Esophagus muscularis mucosa (tissue), 4 donors: Measurements from ENCODE around the gene BMPR1B. TPM values are rescaled to one million over a fixed set of nuclear protein-coding genes. Genes with fewer than 3 reads are reported as not detected.

Source experiments
- DNase-seq: peaks from one replicate; pipeline ENCODE4 v3.0.0-alpha.2; 2017; ENCODE audit errors: extremely low spot score
- H3K27ac ChIP-seq, 4 donors: fragments of 200-600 bp; sonication (generic); replicated peaks in 1 of 4; 1 replicate in 3 of 4; 2 replicates in 1 of 4; pipeline ENCODE4 v1.5.1; 2016 to 2019; ENCODE audit warnings: mild to moderate bottlenecking in 1 of 4
- H3K27me3 ChIP-seq, 4 donors: fragments of 200-600 bp; sonication (generic); one replicate each; pipeline versions ENCODE4 v1.5.1 to v1.6.0; 2016 to 2019
- H3K36me3 ChIP-seq, 4 donors: fragments of 200-600 bp; sonication (generic); one replicate each; pipeline ENCODE4 v1.5.1; 2016 to 2019
- H3K4me1 ChIP-seq, 4 donors: fragments of 200-600 bp; sonication (generic); one replicate each; pipeline ENCODE4 v1.5.1; 2016 to 2019
- H3K4me3 ChIP-seq, 4 donors: fragments of 200-600 bp; sonication (generic); 1 replicate in 2 of 4; 2 replicates in 2 of 4; pipeline ENCODE4 v1.5.1; 2016 to 2019; ENCODE audit warnings: mild to moderate bottlenecking in 4 of 4, moderate library complexity in 1 of 4
- H3K9me3 ChIP-seq, 4 donors: fragments of 200-600 bp; sonication (generic); 1 replicate in 3 of 4; 2 replicates in 1 of 4; pipeline ENCODE4 v1.5.1; 2016 to 2019
- CTCF ChIP-seq, 3 experiments: fragments of 200-600 bp in 2 of 3; fragments of 450-650 bp in 1 of 3; sonication (generic) in 2 of 3; IDR thresholded peaks; one replicate each; pipeline ENCODE4 v1.5.1; 2017 to 2019; ENCODE audit warnings: antibody characterized with exemption in 3 of 3, mild to moderate bottlenecking in 2 of 3, moderate library complexity in 1 of 3
- EP300 ChIP-seq: sonication (generic); formaldehyde crosslinking; IDR thresholded peaks from one replicate; pipeline ENCODE4 v1.6.1; 2017; ENCODE audit warnings: antibody characterized with exemption
- POLR2A ChIP-seq: fragments of 450-650 bp; IDR thresholded peaks from one replicate; pipeline ENCODE4 v1.6.1; 2017; ENCODE audit warnings: antibody characterized with exemption, moderate library complexity, mild to moderate bottlenecking, low read depth
- POLR2AphosphoS5 ChIP-seq, 2 donors: sonication (generic); formaldehyde crosslinking; IDR thresholded peaks; one replicate each; pipeline ENCODE4 v1.6.1; 2017; ENCODE audit warnings: antibody characterized with exemption in 2 of 2
- whole genome bisulfite sequencing: methylation state at CpG from one replicate; pipeline ENCODE4 v1.1.5; 2018; 5-methylcytosine and 5-hydroxymethylcytosine counted together
- intact Hi-C: fragments of 100-400 bp; cut with DNase I; formaldehyde crosslinking; loops from one replicate; pipeline ENCODE4 v1.15.1; 2023
- total RNA-seq, 4 donors: library from RNA; depleted of rRNA; stranded (reverse); fragments of >200 nt; gene quantifications; one replicate each; pipeline versions ENCODE4 v1.1.0 to v1.2.1, GENCODE V29; 2016

BMPR1B gene
- total RNA-seq, 4 donors from 2014 or later, result 11.3 to 22.0 (median 17.6) TPM

GRCh38 chr4:94856030-94856429 lies 98.3 kb downstream of the BMPR1B start:
- intact Hi-C loops, result no loop called here
- Histone ChIP-seq H3K27me3 (no peaks in the 10 kb centered on the region), H3K9me3 (no peaks in the 10 kb centered on the region), H3K4me3 (no peak overlapping the region), H3K36me3 (no peaks in the 10 kb centered on the region), H3K27ac (no peak overlapping the region), H3K4me1 (peaks cover 0 to 8% (median 2%) of the 10 kb centered on the region in 4 donors)
- 84% methylated on average over 3 of the region's 3 CpGs for WGBS
- TF ChIP-seq POLR2A (no peak), CTCF (IDR thresholded peaks at IDR 0.05) (no peak), POLR2AphosphoS5 (IDR thresholded peaks at IDR 0.05) (no peak), EP300 (no peak)
- no peak for DNase-seq

- Histone ChIP-seq H3K36me3 (no peaks in the 10 kb centered on the region), H3K27me3 (no peaks in the 10 kb centered on the region), H3K9me3 (no peaks in the 10 kb centered on the region), H3K4me3 (no peak overlapping the region), H3K27ac (peak overlapping the region in 1 of 4 donors; percentile 0), H3K4me1 (peaks cover 0 to 23% (median 16%) of the 10 kb centered on the region in 4 donors)
- 60% methylated on average over 2 of the region's 2 CpGs for WGBS
- no peak for DNase-seq
- no peak for TF ChIP-seq POLR2AphosphoS5 (IDR thresholded peaks at IDR 0.05)
- TF ChIP-seq CTCF (IDR thresholded peaks at IDR 0.05), result no peak
- TF ChIP-seq EP300, result no peak
- TF ChIP-seq POLR2A, result no peak
- intact Hi-C loops, result no loop called here
Observed at GRCh38 chr4:94870146-94870545, 112.4 kb downstream of the BMPR1B start.

- DNase-seq, result no peak
- TF ChIP-seq CTCF (IDR thresholded peaks at IDR 0.05), result no peak
- TF ChIP-seq POLR2AphosphoS5 (IDR thresholded peaks at IDR 0.05), result no peak
- no peak for TF ChIP-seq EP300
- TF ChIP-seq POLR2A, result no peak
- Histone ChIP-seq H3K9me3 (no peaks in the 10 kb centered on the region), H3K4me1 (peaks cover 0 to 23% (median 16%) of the 10 kb centered on the region in 4 donors), H3K27ac (peak overlapping the region in 3 of 4 donors; percentile 10 to 37 (median 13)), H3K36me3 (no peaks in the 10 kb centered on the region), H3K4me3 (no peak overlapping the region), H3K27me3 (no peaks in the 10 kb centered on the region)
- intact Hi-C loops, result no loop called here
- WGBS, result 57% methylated on average over 4 of the region's 4 CpGs
Observed at GRCh38 chr4:94871644-94872305, 114.0 kb downstream of the BMPR1B start.

GRCh38 chr4:94877973-94878372 lies 120.2 kb downstream of the BMPR1B start:
- Histone ChIP-seq H3K36me3 (no peaks in the 10 kb centered on the region), H3K9me3 (no peaks in the 10 kb centered on the region), H3K4me3 (no peak overlapping the region), H3K27me3 (no peaks in the 10 kb centered on the region), H3K27ac (no peak overlapping the region), H3K4me1 (peaks cover 0 to 14% (median 0%) of the 10 kb centered on the region in 4 donors)
- no peak for DNase-seq
- WGBS, result 84% methylated on average over 2 of the region's 2 CpGs
- TF ChIP-seq EP300 (no peak), POLR2A (no peak), CTCF (IDR thresholded peaks at IDR 0.05) (no peak), POLR2AphosphoS5 (IDR thresholded peaks at IDR 0.05) (no peak)
- intact Hi-C loops, result no loop called here

GRCh38 chr4:94880956-94881355 lies 123.2 kb downstream of the BMPR1B start:
- H3K4me1 ChIP-seq, result peaks cover 0 to 14% (median 0%) of the 10 kb centered on the region in 4 donors
- WGBS, result 90% methylated on average over 3 of the region's 3 CpGs
- intact Hi-C loops, result no loop called here
- no peak for DNase-seq
- H3K27ac ChIP-seq, result no peak overlapping the region
- TF ChIP-seq CTCF (IDR thresholded peaks at IDR 0.05) (no peak), POLR2A (no peak), EP300 (no peak), POLR2AphosphoS5 (IDR thresholded peaks at IDR 0.05) (no peak)
- H3K4me3 ChIP-seq, result no peak overlapping the region
- no peaks in the 10 kb centered on the region for H3K27me3 ChIP-seq
- no peaks in the 10 kb centered on the region for H3K9me3 ChIP-seq
- H3K36me3 ChIP-seq, result no peaks in the 10 kb centered on the region
